ENCODE measurements around the gene CCDC68.

DNA sequence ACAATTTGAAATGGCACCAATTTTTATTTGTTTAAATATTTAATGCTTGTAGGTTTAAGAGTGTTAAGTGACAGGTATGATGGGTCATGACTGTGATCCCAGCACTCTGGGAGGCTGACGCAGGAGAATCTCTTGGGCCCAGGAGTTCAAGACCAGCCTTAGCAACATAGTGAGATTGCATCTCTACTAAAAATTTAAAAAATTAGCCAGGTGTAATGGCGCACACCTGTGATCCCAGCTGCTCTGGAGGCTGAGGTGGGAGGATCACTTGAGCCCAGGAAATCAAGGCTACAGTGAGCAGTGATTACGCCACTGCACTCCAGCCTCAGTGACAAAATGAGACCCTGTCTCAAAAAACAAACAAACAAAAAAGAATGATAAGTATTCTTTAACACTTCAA, 43.0 kb upstream of the CCDC68 start:
- no peak for TF ChIP-seq POLR2A (IDR thresholded peaks at IDR 0.05)
- TF ChIP-seq, protein P1, sequence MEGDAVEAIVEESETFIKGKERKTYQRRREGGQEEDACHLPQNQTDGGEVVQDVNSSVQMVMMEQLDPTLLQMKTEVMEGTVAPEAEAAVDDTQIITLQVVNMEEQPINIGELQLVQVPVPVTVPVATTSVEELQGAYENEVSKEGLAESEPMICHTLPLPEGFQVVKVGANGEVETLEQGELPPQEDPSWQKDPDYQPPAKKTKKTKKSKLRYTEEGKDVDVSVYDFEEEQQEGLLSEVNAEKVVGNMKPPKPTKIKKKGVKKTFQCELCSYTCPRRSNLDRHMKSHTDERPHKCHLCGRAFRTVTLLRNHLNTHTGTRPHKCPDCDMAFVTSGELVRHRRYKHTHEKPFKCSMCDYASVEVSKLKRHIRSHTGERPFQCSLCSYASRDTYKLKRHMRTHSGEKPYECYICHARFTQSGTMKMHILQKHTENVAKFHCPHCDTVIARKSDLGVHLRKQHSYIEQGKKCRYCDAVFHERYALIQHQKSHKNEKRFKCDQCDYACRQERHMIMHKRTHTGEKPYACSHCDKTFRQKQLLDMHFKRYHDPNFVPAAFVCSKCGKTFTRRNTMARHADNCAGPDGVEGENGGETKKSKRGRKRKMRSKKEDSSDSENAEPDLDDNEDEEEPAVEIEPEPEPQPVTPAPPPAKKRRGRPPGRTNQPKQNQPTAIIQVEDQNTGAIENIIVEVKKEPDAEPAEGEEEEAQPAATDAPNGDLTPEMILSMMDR (IDR thresholded peaks at IDR 0.05): no peak

Measured in lower leg skin (tissue), 3 donors.